OCI-LY7 (cell line): ENCODE results near the gene GJB5. TPM values are rescaled to one million over a fixed set of nuclear protein-coding genes. Genes with fewer than 3 reads are reported as not detected.

Source experiments
- BruUV-seq: library from RNA; stranded (reverse); fragments of 400-500 nt; replicated peaks from 2 replicates; lab custom pipeline; 2021; lab: Mats Ljungman, UMichigan
- CTCF ChIA-PET: fragments of 300-600 bp; sonication (Branson Sonifier 250); formaldehyde crosslinking; loops from one replicate; lab custom pipeline; 2022; ENCODE audit warnings: antibody characterized with exemption; ENCODE audit not compliant: unreplicated experiment; lab: Charles Lee
- POLR2A ChIA-PET: fragments of 300-600 bp; sonication (Branson Sonifier 250); formaldehyde crosslinking; loops from one replicate; lab custom pipeline; 2022; ENCODE audit warnings: antibody characterized with exemption; lab: Charles Lee
- DNase-seq: peaks from one replicate; pipeline ENCODE4 v3.0.0-alpha.2; 2015; ENCODE audit warnings: low spot score
- H2AFZ ChIP-seq: fragments of 200-600 bp; sonication (generic), shearing (Covaris generic); 2 replicates; pipeline ENCODE4 v1.6.1; 2014; ENCODE audit warnings: mild to moderate bottlenecking, antibody characterized with exemption, low read length, moderate library complexity
- H3K27ac ChIP-seq: fragments of 200-600 bp; sonication (generic); 2 replicates; pipeline ENCODE4 v1.5.1; 2014; ENCODE audit warnings: mixed run types, low read depth, mild to moderate bottlenecking, moderate library complexity, low read length, inconsistent platforms; ENCODE audit not compliant: poor library complexity, severe bottlenecking
- H3K36me3 ChIP-seq: fragments of 200-600 bp; sonication (generic); 2 replicates; pipeline ENCODE4 v1.6.1; 2014; ENCODE audit warnings: mild to moderate bottlenecking, antibody characterized with exemption, low read length, moderate library complexity, mixed read lengths; ENCODE audit not compliant: insufficient read depth
- H3K4me1 ChIP-seq: fragments of 200-600 bp; sonication (generic); 2 replicates; pipeline ENCODE4 v1.5.1; 2014; ENCODE audit warnings: mild to moderate bottlenecking, low read length; ENCODE audit not compliant: insufficient read depth, poor library complexity, severe bottlenecking
- H3K4me2 ChIP-seq: fragments of 200-600 bp; sonication (generic); 2 replicates; pipeline ENCODE4 v1.6.1; 2014; ENCODE audit warnings: mild to moderate bottlenecking, low read length
- H3K4me3 ChIP-seq: fragments of 200-600 bp; sonication (generic); 2 replicates; pipeline ENCODE4 v1.5.1; 2014; ENCODE audit warnings: mild to moderate bottlenecking, low read depth, low read length; ENCODE audit not compliant: poor library complexity, severe bottlenecking
- H3K79me2 ChIP-seq: fragments of 200-600 bp; sonication (generic); 2 replicates; pipeline ENCODE4 v1.6.1; 2016; ENCODE audit warnings: low read depth, mild to moderate bottlenecking, low read length, moderate library complexity, mixed read lengths; ENCODE audit not compliant: insufficient read depth
- H3K9me2 ChIP-seq: fragments of 200-600 bp; sonication (generic); 2 replicates; pipeline ENCODE4 v1.6.1; 2016; ENCODE audit warnings: mild to moderate bottlenecking, low read length, mixed read lengths; ENCODE audit not compliant: insufficient read depth
- H3K9me3 ChIP-seq: fragments of 200-600 bp; sonication (generic); 2 replicates; pipeline ENCODE4 v1.6.1; 2014; ENCODE audit warnings: mild to moderate bottlenecking, mixed run types, low read length, mixed read lengths
- H4K20me1 ChIP-seq: fragments of 200-600 bp; sonication (generic); 2 replicates; pipeline ENCODE4 v1.6.1; 2014; ENCODE audit warnings: mild to moderate bottlenecking, antibody characterized with exemption, low read length, moderate library complexity, mixed read lengths; ENCODE audit not compliant: insufficient read depth
- EZH2phosphoT487 ChIP-seq: fragments of 200-600 bp; sonication (generic); IDR thresholded peaks from 2 replicates; pipeline ENCODE4 v1.6.1; 2018; ENCODE audit warnings: low read depth, borderline replicate concordance, mild to moderate bottlenecking, mixed run types, antibody characterized with exemption, low read length, moderate library complexity, mixed read lengths
- intact Hi-C: fragments of 100-400 bp; cut with micrococcal nuclease; formaldehyde crosslinking; loops from one replicate; pipeline ENCODE4 v1.10.0; 2022; ENCODE audit not compliant: unreplicated experiment
- total RNA-seq, 2 experiments: library from RNA; depleted of rRNA in 1 of 2; stranded (reverse); fragments of >200 nt in 1 of 2; shearing (Covaris generic) in 1 of 2; gene quantifications; 2 replicates each; pipeline ENCODE4 v1.2.3, GENCODE V29; 2014 to 2022
- TF ChIP-seq, protein P1 (sequence below): fragments of 200-600 bp; sonication (generic); conservative IDR thresholded peaks from 2 replicates; pipeline ENCODE4 v1.5.1; 2014; ENCODE audit warnings: mild to moderate bottlenecking, antibody characterized with exemption, low read length, moderate library complexity, mixed read lengths

Gene GJB5
- total RNA-seq, 2 experiments from 2014 or later, result not detected

DNA sequence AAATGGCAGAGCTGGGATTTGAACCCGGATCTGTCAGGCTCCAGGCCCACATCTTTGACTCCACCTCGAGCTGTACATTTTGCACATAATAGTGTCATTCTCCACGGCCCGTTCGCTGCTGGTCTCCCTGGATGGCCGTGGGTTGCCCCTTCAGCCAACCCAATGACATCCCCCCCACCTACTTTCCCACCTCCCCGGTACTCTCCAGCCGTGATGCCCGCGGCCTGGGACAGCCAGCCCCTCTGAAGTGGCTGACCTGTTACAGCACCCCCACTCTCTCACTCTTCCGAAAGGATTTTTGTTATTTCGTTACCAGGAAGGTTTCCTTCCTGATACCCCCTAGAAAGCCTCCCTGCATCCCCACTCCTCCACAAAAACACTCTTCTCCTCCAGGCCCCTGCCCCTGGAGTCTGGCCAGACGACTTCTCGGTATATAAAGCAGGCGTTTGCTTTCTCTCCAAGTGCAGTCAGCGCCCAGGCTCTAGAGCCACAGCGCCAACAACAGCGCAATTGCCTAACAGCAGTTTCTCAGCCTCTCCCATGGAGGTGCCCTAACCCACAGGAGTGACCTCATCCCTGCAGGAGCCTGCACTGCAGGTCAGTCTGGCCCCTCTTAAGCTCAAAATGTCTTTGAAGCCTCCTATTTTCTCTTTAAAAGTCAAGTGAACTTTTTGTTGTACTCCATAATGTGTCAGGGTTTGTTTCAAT lies 14.5 kb upstream of the GJB5 start:
- Histone ChIP-seq H3K9me3 (no peaks in the 10 kb centered on the region), H3K79me2 (no peaks in the 10 kb centered on the region), H2AFZ (no peak overlapping the region), H3K9me2 (no peaks in the 10 kb centered on the region), H3K4me3 (no peak overlapping the region), H4K20me1 (no peaks in the 10 kb centered on the region), H3K36me3 (no peaks in the 10 kb centered on the region), H3K27ac (no peak overlapping the region), H3K4me2 (no peak overlapping the region), H3K4me1 (no peaks in the 10 kb centered on the region)
- CTCF ChIA-PET, result no interaction called here
- intact Hi-C loops, result loop anchor here (5.0 to 10.0 kb wide), 2 partner anchors 626 to 1108 kb away; no protein-coding TSS in a partner anchor
- no peak for DNase-seq
- POLR2A ChIA-PET, result no interaction called here
- TF ChIP-seq, protein P1, sequence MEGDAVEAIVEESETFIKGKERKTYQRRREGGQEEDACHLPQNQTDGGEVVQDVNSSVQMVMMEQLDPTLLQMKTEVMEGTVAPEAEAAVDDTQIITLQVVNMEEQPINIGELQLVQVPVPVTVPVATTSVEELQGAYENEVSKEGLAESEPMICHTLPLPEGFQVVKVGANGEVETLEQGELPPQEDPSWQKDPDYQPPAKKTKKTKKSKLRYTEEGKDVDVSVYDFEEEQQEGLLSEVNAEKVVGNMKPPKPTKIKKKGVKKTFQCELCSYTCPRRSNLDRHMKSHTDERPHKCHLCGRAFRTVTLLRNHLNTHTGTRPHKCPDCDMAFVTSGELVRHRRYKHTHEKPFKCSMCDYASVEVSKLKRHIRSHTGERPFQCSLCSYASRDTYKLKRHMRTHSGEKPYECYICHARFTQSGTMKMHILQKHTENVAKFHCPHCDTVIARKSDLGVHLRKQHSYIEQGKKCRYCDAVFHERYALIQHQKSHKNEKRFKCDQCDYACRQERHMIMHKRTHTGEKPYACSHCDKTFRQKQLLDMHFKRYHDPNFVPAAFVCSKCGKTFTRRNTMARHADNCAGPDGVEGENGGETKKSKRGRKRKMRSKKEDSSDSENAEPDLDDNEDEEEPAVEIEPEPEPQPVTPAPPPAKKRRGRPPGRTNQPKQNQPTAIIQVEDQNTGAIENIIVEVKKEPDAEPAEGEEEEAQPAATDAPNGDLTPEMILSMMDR, result no peak
- TF ChIP-seq EZH2phosphoT487, result no peak
- BruUV-seq, result no TSS peak

DNA sequence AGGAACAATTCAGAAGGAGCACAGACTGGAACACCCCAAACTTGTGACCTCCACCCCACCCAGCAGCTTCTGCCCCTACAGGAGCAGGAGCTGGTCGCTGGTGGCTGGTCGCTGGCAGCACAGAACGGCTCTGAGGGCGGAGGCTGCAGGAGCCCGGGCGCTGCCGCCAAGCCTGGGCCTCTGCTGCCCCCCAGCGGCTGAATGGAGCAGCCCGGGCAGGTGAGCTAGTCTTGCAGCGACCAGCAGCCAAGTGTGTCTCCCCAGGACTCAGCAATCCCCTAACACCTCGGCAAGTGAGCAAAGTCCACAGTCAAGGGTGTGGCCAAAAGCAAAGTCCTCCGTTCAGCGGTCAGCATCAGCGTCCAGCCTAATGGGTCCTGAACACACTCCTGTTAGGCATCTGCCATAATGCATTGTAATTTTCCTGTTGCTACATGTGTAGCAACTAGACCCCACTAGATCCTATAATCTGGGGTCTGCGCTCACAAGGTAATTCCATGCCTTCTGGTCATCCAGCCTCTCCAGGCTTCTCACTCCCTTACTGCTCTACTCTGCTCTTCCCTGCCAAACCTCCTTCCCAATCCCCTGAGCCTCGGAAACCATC lies 12.1 kb upstream of the GJB5 start:
- CTCF ChIA-PET, result interaction anchor here (0.6 kb wide), 1 partner anchor 374 kb away, joined by 3 read pairs; no protein-coding TSS in a partner anchor
- intact Hi-C loops, result loop anchor here (1.0 to 10.0 kb wide), 3 partner anchors 282 to 1110 kb away; no protein-coding TSS in a partner anchor
- Histone ChIP-seq H4K20me1 (no peaks in the 10 kb centered on the region), H2AFZ (no peak overlapping the region), H3K4me1 (no peaks in the 10 kb centered on the region), H3K9me2 (no peaks in the 10 kb centered on the region), H3K36me3 (no peaks in the 10 kb centered on the region), H3K9me3 (no peaks in the 10 kb centered on the region), H3K79me2 (no peaks in the 10 kb centered on the region), H3K27ac (no peak overlapping the region), H3K4me3 (no peak overlapping the region), H3K4me2 (no peak overlapping the region)
- POLR2A ChIA-PET, result no interaction called here
- DNase-seq, result peak; percentile 72
- TF ChIP-seq, protein P1, result peak; percentile 88
- TF ChIP-seq EZH2phosphoT487, result no peak
- BruUV-seq, result no TSS peak

DNA sequence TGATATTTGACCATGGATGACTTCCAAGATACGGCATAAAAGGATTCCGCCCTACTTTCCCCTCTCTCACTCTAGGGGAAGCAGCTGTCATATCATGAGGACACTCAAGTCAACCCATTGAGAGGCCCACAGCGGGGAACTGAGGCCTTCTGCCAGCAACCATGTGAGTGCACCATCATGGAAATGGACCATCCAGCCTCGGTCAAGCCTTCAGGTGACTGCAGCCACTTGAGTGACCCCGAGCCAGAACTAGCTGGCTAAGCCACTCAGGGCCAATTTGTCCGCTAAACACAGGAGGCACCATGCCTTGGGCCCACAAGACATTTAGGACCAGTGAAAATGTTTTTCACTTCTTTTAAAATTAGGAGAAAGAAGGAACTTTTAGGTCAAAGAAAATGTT lies 11.1 kb upstream of the GJB5 start:
- Histone ChIP-seq H2AFZ (no peak overlapping the region), H4K20me1 (no peaks in the 10 kb centered on the region), H3K4me3 (no peak overlapping the region), H3K36me3 (no peaks in the 10 kb centered on the region), H3K27ac (no peak overlapping the region), H3K4me2 (no peak overlapping the region), H3K9me2 (no peaks in the 10 kb centered on the region), H3K9me3 (no peaks in the 10 kb centered on the region), H3K4me1 (no peaks in the 10 kb centered on the region), H3K79me2 (no peaks in the 10 kb centered on the region)
- no peak for TF ChIP-seq EZH2phosphoT487
- TF ChIP-seq, protein P1, result no peak
- DNase-seq, result no peak
- no TSS peak for BruUV-seq
- CTCF ChIA-PET, result no interaction called here
- intact Hi-C loops, result loop anchor here (5.0 to 10.0 kb wide), 2 partner anchors 629 to 1111 kb away; no protein-coding TSS in a partner anchor
- POLR2A ChIA-PET, result no interaction called here
